ENCODE measurements around the gene RBFOX1. TPM values are rescaled to one million over a fixed set of nuclear protein-coding genes. Genes with fewer than 3 reads are reported as not detected.

The RBFOX1 gene
- total RNA-seq, 1 experiment from 2014 or later: 0.07 TPM

GRCh38 chr16:7334801-7335560 lies 2.3 kb downstream of the RBFOX1 start:
- no peak for DNase-seq (ENCODE audit: low read depth)

- no peak for DNase-seq (ENCODE audit: low read depth)
Measured at GRCh38 chr16:7335991-7336634, 3.5 kb downstream of the RBFOX1 start.

- DNase-seq (ENCODE audit: low read depth): no peak
Measured at GRCh38 chr16:7336742-7337141, 4.1 kb downstream of the RBFOX1 start.

GRCh38 chr16:7338826-7339225 lies 6.2 kb downstream of the RBFOX1 start:
- DNase-seq (ENCODE audit: low read depth): no peak

GRCh38 chr16:7339700-7340099 lies 7.1 kb downstream of the RBFOX1 start:
- DNase-seq (ENCODE audit: low read depth): no peak

GRCh38 chr16:7340938-7341337 lies 8.3 kb downstream of the RBFOX1 start:
- DNase-seq (ENCODE audit: low read depth): no peak

GRCh38 chr16:7342598-7342997 lies 10.0 kb downstream of the RBFOX1 start:
- no peak for DNase-seq (ENCODE audit: low read depth)

- no peak for DNase-seq (ENCODE audit: low read depth)
Measured at GRCh38 chr16:7343243-7343642, 10.6 kb downstream of the RBFOX1 start.

- DNase-seq (ENCODE audit: low read depth): no peak
Measured at GRCh38 chr16:7344830-7345780, 12.5 kb downstream of the RBFOX1 start.

GRCh38 chr16:7350806-7351205 lies 18.2 kb downstream of the RBFOX1 start:
- DNase-seq (ENCODE audit: low read depth): no peak

GRCh38 chr16:7351610-7352510 lies 19.2 kb downstream of the RBFOX1 start:
- no peak for DNase-seq (ENCODE audit: low read depth)

GRCh38 chr16:7355758-7356157 lies 23.1 kb downstream of the RBFOX1 start:
- no peak for DNase-seq (ENCODE audit: low read depth)

- DNase-seq (ENCODE audit: low read depth): no peak
Measured at GRCh38 chr16:7361416-7362129, 28.9 kb downstream of the RBFOX1 start.

GRCh38 chr16:7362231-7362630 lies 29.6 kb downstream of the RBFOX1 start:
- DNase-seq (ENCODE audit: low read depth): no peak

GRCh38 chr16:7363422-7364417 lies 31.1 kb downstream of the RBFOX1 start:
- DNase-seq (ENCODE audit: low read depth): no peak

- no peak for DNase-seq (ENCODE audit: low read depth)
Measured at GRCh38 chr16:7366041-7366440, 33.4 kb downstream of the RBFOX1 start.

- DNase-seq (ENCODE audit: low read depth): no peak
Measured at GRCh38 chr16:7366993-7367880, 34.6 kb downstream of the RBFOX1 start.

- no peak for DNase-seq (ENCODE audit: low read depth)
Measured at GRCh38 chr16:7369204-7369603, 36.6 kb downstream of the RBFOX1 start.
